ENCODE results near the gene SMYD3.
"Not testable (repeated sequence)": the region's sequence is repeated elsewhere in the genome, so short reads cannot be mapped to it uniquely, and the experiment has no call there.

The SMYD3 gene

DNA sequence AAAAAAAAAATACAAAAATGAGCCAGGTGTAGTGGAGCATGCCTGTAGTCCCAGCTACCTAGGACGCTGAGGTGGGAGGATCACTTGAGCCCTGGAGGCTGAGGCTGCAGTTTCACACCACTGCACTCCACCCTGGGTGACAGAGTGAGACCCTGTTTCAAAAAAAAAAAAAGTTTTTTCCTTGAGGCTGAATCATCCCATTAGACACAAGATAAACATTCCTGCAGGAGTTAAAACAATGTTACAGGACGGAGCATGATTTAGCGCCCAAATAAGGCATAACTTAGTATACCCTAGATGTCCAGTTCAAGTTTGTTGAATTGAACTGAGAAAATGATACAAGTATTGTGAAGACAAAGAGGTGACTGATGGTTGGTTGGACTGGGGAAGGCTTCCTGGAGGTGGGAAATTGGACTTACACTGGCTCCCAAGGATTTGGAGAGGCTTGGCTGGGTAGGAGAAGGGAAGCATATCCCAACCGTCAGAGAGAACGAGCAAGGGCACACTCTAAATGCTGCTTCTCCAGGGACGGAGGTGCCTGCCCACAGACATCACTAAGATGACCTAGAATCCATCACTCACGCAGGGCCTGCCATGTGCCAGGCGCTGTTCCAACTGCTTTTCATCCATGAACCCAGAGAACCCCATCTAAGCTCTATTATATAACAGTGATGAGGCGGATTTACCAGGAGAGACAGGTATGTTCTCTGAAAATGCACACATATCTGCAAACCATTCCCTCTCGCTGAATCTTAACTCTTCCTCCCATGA is 741.7 kb downstream of the SMYD3 start:
- DNase-seq (ENCODE audit: low spot score), result peak; percentile 51

- no peak for DNase-seq (ENCODE audit: low spot score)
Measured at GRCh38 chr1:245763873-245764331, 743.2 kb downstream of the SMYD3 start.

DNA sequence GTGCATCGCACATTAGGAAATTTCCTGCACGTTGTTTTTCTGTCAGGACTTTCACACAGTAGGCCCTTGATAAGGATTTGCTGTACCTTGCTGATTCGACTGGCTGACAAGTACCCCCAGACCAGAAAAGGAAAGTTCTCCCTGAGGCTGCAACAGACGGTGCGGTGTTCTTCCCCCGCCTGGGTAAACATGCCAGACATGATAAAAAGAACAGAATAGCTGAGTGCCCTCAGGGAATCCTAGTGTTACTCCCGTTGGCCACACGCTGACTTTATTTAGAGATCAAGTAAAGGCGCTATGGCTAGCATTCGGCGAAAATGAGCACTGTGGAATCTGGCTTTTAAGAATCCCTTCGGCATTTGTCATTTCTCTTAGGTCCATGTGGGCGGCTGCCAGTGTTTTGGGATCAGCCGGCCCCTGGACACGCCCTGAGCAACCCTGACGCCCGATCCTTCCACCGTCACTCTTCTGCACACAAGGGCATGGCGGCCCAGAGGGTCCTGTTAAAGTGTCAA is 744.6 kb downstream of the SMYD3 start:
- DNase-seq (ENCODE audit: low spot score), result no peak

GRCh38 chr1:245760301-245760700 is 746.8 kb downstream of the SMYD3 start:
- DNase-seq (ENCODE audit: low spot score), result no peak

DNA sequence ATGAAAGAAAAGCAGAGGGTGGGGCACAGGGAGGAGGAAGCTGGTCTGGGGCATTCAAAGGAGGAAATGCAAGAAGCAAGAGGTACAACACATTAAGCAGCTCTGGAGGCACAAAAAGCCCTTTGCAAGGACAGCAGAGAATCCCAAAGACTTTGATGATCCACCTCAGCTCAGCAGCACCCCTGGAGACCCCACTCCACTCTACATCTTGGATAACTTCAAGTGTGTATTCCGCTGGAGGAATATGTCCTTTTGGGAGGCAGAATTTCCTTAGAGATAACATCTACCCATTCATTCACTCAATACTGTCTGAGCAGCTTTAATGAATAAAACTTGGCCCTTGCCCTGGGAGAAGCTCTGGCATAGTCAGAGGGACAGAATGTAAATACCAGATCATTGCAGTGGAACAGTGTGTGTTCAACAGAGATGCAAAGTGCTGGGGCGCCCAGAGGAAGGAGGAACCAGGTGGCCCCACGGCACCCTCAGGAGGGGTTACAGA is 752.6 kb downstream of the SMYD3 start:
- no peak for DNase-seq (ENCODE audit: low spot score)

DNA sequence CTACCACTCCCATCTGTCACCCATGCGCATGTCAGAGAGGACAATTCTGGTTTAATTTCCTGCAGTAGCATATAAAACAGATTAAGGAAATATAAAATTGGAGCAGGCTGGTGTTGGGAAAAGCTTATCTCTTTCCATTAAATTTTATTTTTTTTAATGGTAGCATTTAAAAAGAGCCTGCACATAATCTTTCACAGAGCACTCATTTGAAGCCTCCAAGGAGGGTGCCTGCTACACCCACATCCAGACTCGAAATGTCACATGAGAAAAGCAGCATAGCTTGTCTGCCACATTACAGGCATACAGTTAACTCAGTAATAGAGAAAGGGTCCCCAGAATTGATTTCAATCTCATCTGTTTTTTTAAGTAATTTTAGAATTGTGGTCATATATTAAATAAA is 753.3 kb downstream of the SMYD3 start:
- DNase-seq (ENCODE audit: low spot score), result no peak

GRCh38 chr1:245752561-245752960 is 754.5 kb downstream of the SMYD3 start:
- DNase-seq (ENCODE audit: low spot score), result peak; percentile 2

GRCh38 chr1:245751726-245752470 is 755.2 kb downstream of the SMYD3 start:
- peak; percentile 34 for DNase-seq (ENCODE audit: low spot score)

- DNase-seq (ENCODE audit: low spot score), result peak; percentile 63
Measured at GRCh38 chr1:245751116-245751515, 756.0 kb downstream of the SMYD3 start.

DNA sequence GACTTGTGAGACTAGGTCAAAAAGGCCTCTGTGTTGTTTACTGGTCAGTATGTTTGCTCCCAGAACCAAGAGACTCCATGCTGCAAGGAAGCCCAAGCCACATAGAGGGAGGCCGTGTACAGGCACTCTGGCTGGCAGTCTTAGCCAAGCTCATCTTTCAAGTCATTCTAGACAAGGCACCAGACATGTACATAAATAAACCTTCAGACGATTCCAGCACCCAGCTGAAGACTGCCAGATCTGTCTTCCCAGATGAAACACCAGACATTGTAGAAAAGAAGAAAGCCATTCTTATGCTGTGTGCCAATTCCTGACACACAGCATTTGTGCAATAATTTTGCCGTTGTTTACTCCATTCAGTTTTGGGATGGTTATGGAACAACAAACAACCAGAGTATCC is 756.8 kb downstream of the SMYD3 start:
- peak; percentile 3 for DNase-seq (ENCODE audit: low spot score)

DNA sequence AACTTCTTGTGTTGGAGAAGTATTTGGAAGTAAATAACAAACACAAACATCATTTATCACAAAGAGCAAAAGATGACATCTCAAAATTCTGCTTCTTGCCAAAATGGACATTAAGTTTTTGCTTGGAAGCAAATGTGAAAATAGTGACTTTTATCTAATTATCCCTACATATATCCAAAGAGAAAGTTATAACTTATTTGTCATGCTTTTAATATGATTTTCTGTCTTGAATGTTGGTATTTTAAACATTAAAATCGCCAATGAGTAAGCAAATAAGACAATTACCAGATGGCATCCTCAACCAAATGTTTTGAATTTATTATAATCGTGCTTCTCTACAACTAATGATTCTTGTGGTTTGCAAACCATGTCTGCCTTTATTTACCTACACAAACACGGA is 758.0 kb downstream of the SMYD3 start:
- no peak for DNase-seq (ENCODE audit: low spot score)

DNA sequence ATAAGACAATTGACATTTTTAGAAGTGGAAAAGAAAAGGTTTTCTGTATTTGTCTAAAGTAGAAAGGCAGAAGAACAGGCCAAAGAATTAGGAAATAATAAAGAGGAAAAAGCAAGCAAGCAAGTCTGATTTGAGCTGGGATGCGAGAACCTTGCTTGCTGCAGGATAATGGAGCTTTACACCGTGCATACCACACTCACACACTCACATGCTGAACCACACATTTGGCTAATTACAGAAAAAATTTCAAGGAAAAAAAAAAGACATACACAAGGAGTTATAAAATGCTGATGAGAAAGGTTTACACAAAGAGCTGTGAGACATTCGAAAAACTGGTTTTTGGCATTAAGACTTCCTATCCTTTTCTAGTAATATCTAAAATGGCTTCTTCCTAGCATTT is 758.4 kb downstream of the SMYD3 start:
- peak; percentile 4 for DNase-seq (ENCODE audit: low spot score)

GRCh38 chr1:245748240-245748639 is 758.8 kb downstream of the SMYD3 start:
- peak; percentile 7 for DNase-seq (ENCODE audit: low spot score)

GRCh38 chr1:245742896-245743295 is 764.2 kb downstream of the SMYD3 start:
- DNase-seq (ENCODE audit: low spot score), result peak; percentile 49

- DNase-seq (ENCODE audit: low spot score), result not testable (repeated sequence)
Measured at GRCh38 chr1:245740336-245740735, 766.7 kb downstream of the SMYD3 start.

- no peak for DNase-seq (ENCODE audit: low spot score)
Measured at GRCh38 chr1:245730801-245731200, 776.3 kb downstream of the SMYD3 start.

GRCh38 chr1:245728035-245728434 is 779.0 kb downstream of the SMYD3 start:
- not testable (repeated sequence) for DNase-seq (ENCODE audit: low spot score)

GRCh38 chr1:245721488-245721887 is 785.6 kb downstream of the SMYD3 start:
- no peak for DNase-seq (ENCODE audit: low spot score)

GRCh38 chr1:245718951-245719350 is 788.1 kb downstream of the SMYD3 start:
- no peak for DNase-seq (ENCODE audit: low spot score)

- peak; percentile 1 for DNase-seq (ENCODE audit: low spot score)
Measured at GRCh38 chr1:245718123-245718522, 789.0 kb downstream of the SMYD3 start.

GRCh38 chr1:245717611-245718010 is 789.5 kb downstream of the SMYD3 start:
- DNase-seq (ENCODE audit: low spot score), result no peak

- no peak for DNase-seq (ENCODE audit: low spot score)
Measured at GRCh38 chr1:245716561-245716960, 790.5 kb downstream of the SMYD3 start.

GRCh38 chr1:245715970-245716369 is 791.1 kb downstream of the SMYD3 start:
- peak; percentile 87 for DNase-seq (ENCODE audit: low spot score)

Measured in AG20443 (cell line).